ENCODE results near the gene GEMIN7. TPM values are rescaled to one million over a fixed set of nuclear protein-coding genes. Genes with fewer than 3 reads are reported as not detected.

Gene GEMIN7
- polyA plus RNA-seq, 1 donor (not counting 4 experiments of a cell fraction or from before 2014, with no cell fraction given), result 23.7 TPM

GRCh38 chr19:45094707-45095106, 15.6 kb downstream of the GEMIN7 start:
- peaks cover 48% of the 10 kb centered on the region for H3K4me1 ChIP-seq (ENCODE audit: control insufficient read depth, extremely low read depth, insufficient read depth, low read length)
- peaks cover 8% of the 10 kb centered on the region for H4K20me1 ChIP-seq (ENCODE audit: control insufficient read depth, extremely low read depth, insufficient read depth, low read length)
- dilution Hi-C loops (cut with MboI; ENCODE audit: extremely low pct_ligation_motif_present, low sequenced_read_pairs), result no loop called here
- H3K9me1 ChIP-seq (ENCODE audit: control insufficient read depth, extremely low read depth, insufficient read depth, low read length), result peaks cover 2% of the 10 kb centered on the region
- peak overlapping the region; percentile 99 for H3K4me2 ChIP-seq (ENCODE audit: control insufficient read depth, extremely low read depth, insufficient read depth, low read depth, low read length)
- H3K9ac ChIP-seq (ENCODE audit: control insufficient read depth, extremely low read depth, insufficient read depth, low read length), result no peak overlapping the region
- FAIRE-seq (no peak), DNase-seq (ENCODE audit: low read depth, low spot score) (no peak)
- no peak overlapping the region for H2AFZ ChIP-seq (ENCODE audit: control insufficient read depth, low read length)
- no peak overlapping the region for H3K4me3 ChIP-seq (ENCODE audit: control insufficient read depth in 2 of 3, extremely low read depth in 1 of 3, insufficient read depth in 2 of 3, low read depth in 1 of 3, low read length in 3 of 3)
- no peaks in the 10 kb centered on the region for H3K9me3 ChIP-seq (ENCODE audit: control insufficient read depth, low read depth, low read length)
- no peak overlapping the region for H3K27ac ChIP-seq (ENCODE audit: control insufficient read depth, insufficient read depth, low read length)
- no peak for TF ChIP-seq EZH2 (IDR thresholded peaks at IDR 0.05; ENCODE audit: low read length)
- TF ChIP-seq, protein P1, sequence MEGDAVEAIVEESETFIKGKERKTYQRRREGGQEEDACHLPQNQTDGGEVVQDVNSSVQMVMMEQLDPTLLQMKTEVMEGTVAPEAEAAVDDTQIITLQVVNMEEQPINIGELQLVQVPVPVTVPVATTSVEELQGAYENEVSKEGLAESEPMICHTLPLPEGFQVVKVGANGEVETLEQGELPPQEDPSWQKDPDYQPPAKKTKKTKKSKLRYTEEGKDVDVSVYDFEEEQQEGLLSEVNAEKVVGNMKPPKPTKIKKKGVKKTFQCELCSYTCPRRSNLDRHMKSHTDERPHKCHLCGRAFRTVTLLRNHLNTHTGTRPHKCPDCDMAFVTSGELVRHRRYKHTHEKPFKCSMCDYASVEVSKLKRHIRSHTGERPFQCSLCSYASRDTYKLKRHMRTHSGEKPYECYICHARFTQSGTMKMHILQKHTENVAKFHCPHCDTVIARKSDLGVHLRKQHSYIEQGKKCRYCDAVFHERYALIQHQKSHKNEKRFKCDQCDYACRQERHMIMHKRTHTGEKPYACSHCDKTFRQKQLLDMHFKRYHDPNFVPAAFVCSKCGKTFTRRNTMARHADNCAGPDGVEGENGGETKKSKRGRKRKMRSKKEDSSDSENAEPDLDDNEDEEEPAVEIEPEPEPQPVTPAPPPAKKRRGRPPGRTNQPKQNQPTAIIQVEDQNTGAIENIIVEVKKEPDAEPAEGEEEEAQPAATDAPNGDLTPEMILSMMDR (optimal IDR thresholded peaks at IDR 0.05 in 1 of 3, IDR thresholded peaks at IDR 0.05 in 1 of 3, conservative IDR thresholded peaks at IDR 0.05 in 1 of 3; ENCODE audit: extremely low read depth in 1 of 3, insufficient read depth in 2 of 3, low read length in 3 of 3), result no peak
- no peaks in the 10 kb centered on the region for H3K27me3 ChIP-seq (ENCODE audit: control insufficient read depth, extremely low read depth, insufficient read depth, low read length)
- peaks cover 6 to 8% of the 10 kb centered on the region in 2 experiments for H3K36me3 ChIP-seq (ENCODE audit: control insufficient read depth in 2 of 2, extremely low read depth in 1 of 2, insufficient read depth in 2 of 2, low read length in 2 of 2)
- H3K79me2 ChIP-seq (ENCODE audit: control insufficient read depth, insufficient read depth, low read length), result peaks cover 65% of the 10 kb centered on the region

- Histone ChIP-seq H3K4me2 (ENCODE audit: control insufficient read depth, extremely low read depth, insufficient read depth, low read depth, low read length) (no peak overlapping the region), H4K20me1 (ENCODE audit: control insufficient read depth, extremely low read depth, insufficient read depth, low read length) (peaks cover 8% of the 10 kb centered on the region), H3K36me3 (ENCODE audit: control insufficient read depth in 2 of 2, extremely low read depth in 1 of 2, insufficient read depth in 2 of 2, low read length in 2 of 2) (peaks cover 0 to 6% of the 10 kb centered on the region in 2 experiments), H3K9ac (ENCODE audit: control insufficient read depth, extremely low read depth, insufficient read depth, low read length) (no peak overlapping the region), H3K27ac (ENCODE audit: control insufficient read depth, insufficient read depth, low read length) (no peak overlapping the region), H3K4me3 (ENCODE audit: control insufficient read depth in 2 of 3, extremely low read depth in 1 of 3, insufficient read depth in 2 of 3, low read depth in 1 of 3, low read length in 3 of 3) (no peak overlapping the region), H3K9me1 (ENCODE audit: control insufficient read depth, extremely low read depth, insufficient read depth, low read length) (peaks cover 2% of the 10 kb centered on the region), H3K4me1 (ENCODE audit: control insufficient read depth, extremely low read depth, insufficient read depth, low read length) (peaks cover 53% of the 10 kb centered on the region), H3K79me2 (ENCODE audit: control insufficient read depth, insufficient read depth, low read length) (peaks cover 73% of the 10 kb centered on the region), H3K27me3 (ENCODE audit: control insufficient read depth, extremely low read depth, insufficient read depth, low read length) (no peaks in the 10 kb centered on the region), H2AFZ (ENCODE audit: control insufficient read depth, low read length) (no peak overlapping the region), H3K9me3 (ENCODE audit: control insufficient read depth, low read depth, low read length) (no peaks in the 10 kb centered on the region)
- no peak for TF ChIP-seq EZH2 (IDR thresholded peaks at IDR 0.05; ENCODE audit: low read length)
- TF ChIP-seq, protein P1 (optimal IDR thresholded peaks at IDR 0.05 in 1 of 3, IDR thresholded peaks at IDR 0.05 in 1 of 3, conservative IDR thresholded peaks at IDR 0.05 in 1 of 3; ENCODE audit: extremely low read depth in 1 of 3, insufficient read depth in 2 of 3, low read length in 3 of 3), result no peak
- DNase-seq (ENCODE audit: low read depth, low spot score) (no peak), FAIRE-seq (no peak)
- dilution Hi-C loops (cut with MboI; ENCODE audit: extremely low pct_ligation_motif_present, low sequenced_read_pairs), result no loop called here
Measured at GRCh38 chr19:45095496-45096413, 16.7 kb downstream of the GEMIN7 start.
